Endothelial cell of umbilical vein (primary cell): ENCODE results near the gene UBXN1. TPM values are rescaled to one million over a fixed set of nuclear protein-coding genes. Genes with fewer than 3 reads are reported as not detected.
"Not testable (repeated sequence)": the region's sequence is repeated elsewhere in the genome, so short reads cannot be mapped to it uniquely, and the experiment has no call there.

Source experiments
- BruUV-seq: library from RNA; stranded (reverse); fragments of 400-500 nt; replicated peaks from 2 replicates; lab custom pipeline; 2021; lab: Mats Ljungman, UMichigan
- CTCF ChIA-PET: fragments of 300-600, 350-600 bp; sonication (Branson Sonifier 250); formaldehyde crosslinking; loops from one replicate; lab custom pipeline; 2021; ENCODE audit warnings: antibody characterized with exemption, inconsistent platforms; lab: Charles Lee
- POLR2A ChIA-PET: fragments of 300-600, 350-600 bp; sonication (Branson Sonifier 250); formaldehyde crosslinking; loops from one replicate; lab custom pipeline; 2021; ENCODE audit warnings: antibody characterized with exemption, inconsistent platforms; lab: Charles Lee
- DNase-seq: peaks from one replicate; pipeline ENCODE4 v3.0.0-alpha.2; 2011; ENCODE audit warnings: low read depth, low spot score
- FAIRE-seq: peaks from 2 replicates; lab custom pipeline; 2011; peaks lifted over from hg19 to GRCh38; lab: Jason Lieb, UNC
- H2AFZ ChIP-seq: 2 replicates; pipeline ENCODE4 v1.6.0; 2012; ENCODE audit warnings: low read depth, low read length, control low read depth, inconsistent platforms
- H3K27ac ChIP-seq: 2 replicates; pipeline ENCODE4 v1.5.1; 2011; ENCODE audit warnings: low read depth, mild to moderate bottlenecking, control low read depth, low read length, moderate library complexity; ENCODE audit not compliant: insufficient read depth
- H3K27me3 ChIP-seq, 2 experiments: 2 replicates each; pipeline versions ENCODE4 v1.6.0 to v1.6.1; 2011; ENCODE audit warnings: low read length in 2 of 2, mixed read lengths in 1 of 2; ENCODE audit not compliant: control insufficient read depth in 2 of 2, insufficient read depth in 2 of 2
- H3K36me3 ChIP-seq, 2 experiments: 2 replicates in 1 of 2; 3 replicates in 1 of 2; pipeline ENCODE4 v1.5.1; 2011; ENCODE audit warnings: low read length in 2 of 2, mild to moderate bottlenecking in 1 of 2, moderate library complexity in 1 of 2; ENCODE audit not compliant: control insufficient read depth in 2 of 2, insufficient read depth in 2 of 2; ENCODE audit errors: extremely low read depth in 1 of 2
- H3K4me1 ChIP-seq: 3 replicates; pipeline ENCODE4 v1.5.1; 2011; ENCODE audit warnings: mild to moderate bottlenecking, low read length; ENCODE audit not compliant: control insufficient read depth, insufficient read depth; ENCODE audit errors: extremely low read depth
- H3K4me2 ChIP-seq: 2 replicates; pipeline ENCODE4 v1.6.1; 2011; ENCODE audit warnings: low read length, control low read depth, mixed read lengths; ENCODE audit not compliant: insufficient read depth
- H3K4me3 ChIP-seq, 3 experiments: fragments of 200-600 bp in 1 of 3; sonication (generic), shearing (Covaris generic) in 1 of 3; replicated peaks in 1 of 3; 2 replicates each; pipeline ENCODE4 v1.5.1; 2011 to 2016; ENCODE audit warnings: control low read depth in 3 of 3, low read length in 3 of 3, mild to moderate bottlenecking in 2 of 3, inconsistent platforms in 1 of 3, low read depth in 1 of 3, moderate library complexity in 1 of 3; ENCODE audit not compliant: insufficient read depth in 1 of 3
- H3K79me2 ChIP-seq: 2 replicates; pipeline ENCODE4 v1.6.0; 2012; ENCODE audit warnings: low read length, inconsistent platforms; ENCODE audit not compliant: control insufficient read depth, insufficient read depth
- H3K9ac ChIP-seq: replicated peaks from 2 replicates; pipeline ENCODE3; 2011; ENCODE audit warnings: low read length, control low read depth; ENCODE audit not compliant: insufficient read depth; ENCODE audit errors: extremely low read depth
- H3K9me1 ChIP-seq: replicated peaks from 3 replicates; pipeline ENCODE4 v1.6.0; 2011; ENCODE audit warnings: mild to moderate bottlenecking, low read length; ENCODE audit not compliant: control insufficient read depth, insufficient read depth; ENCODE audit errors: extremely low read depth
- H3K9me3 ChIP-seq: replicated peaks from 2 replicates; pipeline ENCODE4 v1.5.1; 2012; ENCODE audit warnings: low read length, inconsistent platforms; ENCODE audit not compliant: control insufficient read depth, insufficient read depth
- H4K20me1 ChIP-seq: replicated peaks from 2 replicates; pipeline ENCODE3; 2011; ENCODE audit warnings: mild to moderate bottlenecking, low read length; ENCODE audit not compliant: control insufficient read depth, insufficient read depth; ENCODE audit errors: extremely low read depth
- GATA2 ChIP-seq: IDR thresholded peaks from 2 replicates; pipeline ENCODE4 v1.7.0; 2011; ENCODE audit warnings: low read depth, mild to moderate bottlenecking, moderate library complexity, mixed read lengths, low read length; ENCODE audit not compliant: insufficient read length, insufficient read depth
- dilution Hi-C: fragments of 300-500 bp; cut with MboI; formaldehyde crosslinking; loops from one replicate; pipeline ENCODE4 v1.15.0; 2019; ENCODE audit warnings: low sequenced_read_pairs; ENCODE audit not compliant: extremely low pct_ligation_motif_present
- intact Hi-C: fragments of 100-400 bp; cut with micrococcal nuclease; formaldehyde crosslinking; loops from one replicate; pipeline ENCODE4 v1.10.0; 2022
- polyA plus RNA-seq, 4 experiments: library from polyadenylated mRNA; depleted of rRNA in 3 of 4; stranded (reverse) in 3 of 4; unstranded in 1 of 4; fragments of >200 nt; gene quantifications; 2 replicates each; pipeline versions ENCODE4 v1.2.1 to v1.2.3, GENCODE V29; 2011 to 2012; ENCODE audit warnings: missing spikeins in 1 of 4
- total RNA-seq: library from RNA; stranded (reverse); gene quantifications from 2 replicates; pipeline ENCODE4 v1.2.3, GENCODE V29; 2021
- TF ChIP-seq, protein P1 (sequence below), 2 donors: IDR thresholded peaks; 1 replicate in 1 of 2; 2 replicates in 1 of 2; pipeline ENCODE4 v1.5.1; 2011; ENCODE audit warnings: low read length in 2 of 2, mild to moderate bottlenecking in 2 of 2, moderate library complexity in 2 of 2, control low read depth in 1 of 2, inconsistent platforms in 1 of 2, low read depth in 1 of 2; ENCODE audit not compliant: insufficient read depth in 1 of 2; ENCODE audit errors: extremely low read depth in 1 of 2

The UBXN1 gene
- total and polyA plus RNA-seq, 2 donors (not counting 3 experiments of a cell fraction or from before 2014, with no cell fraction given) = 113 to 114 TPM

DNA sequence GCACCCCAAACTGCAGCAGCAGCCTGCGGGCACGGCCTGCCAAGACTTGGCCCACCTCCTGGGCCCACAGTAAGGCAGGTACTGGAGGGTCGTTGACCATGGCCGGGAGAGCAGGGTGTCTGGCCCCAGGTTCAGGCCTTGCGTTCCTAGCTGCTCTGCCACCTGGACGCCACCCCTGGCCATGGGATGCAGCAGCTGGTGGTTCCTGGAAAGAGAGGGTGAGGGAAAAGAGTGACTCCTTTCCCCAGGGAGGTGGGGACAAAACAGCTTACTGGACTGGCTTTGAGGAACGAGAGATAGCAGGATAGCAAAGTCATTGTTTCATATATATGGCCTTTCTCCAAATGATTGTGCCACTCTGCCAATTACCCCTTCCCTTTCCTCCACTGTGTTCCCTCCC is 26.5 kb upstream of the UBXN1 start:
- Histone ChIP-seq H3K4me3 (peak overlapping the region; percentile 13 to 81 (median 41)), H3K9me3 (no peaks in the 10 kb centered on the region), H2AFZ (peak overlapping the region; percentile 65), H4K20me1 (no peaks in the 10 kb centered on the region), H3K9me1 (no peaks in the 10 kb centered on the region), H3K79me2 (no peaks in the 10 kb centered on the region), H3K9ac (peak overlapping the region; percentile 65), H3K27ac (peak overlapping the region; percentile 37), H3K36me3 (no peaks in the 10 kb centered on the region), H3K27me3 (no peaks in the 10 kb centered on the region), H3K4me2 (peak overlapping the region; percentile 81), H3K4me1 (peaks cover 25% of the 10 kb centered on the region)
- intact Hi-C loops (loop anchor here (5.0 kb wide), 2 partner anchors 38 to 53 kb away; partner anchors contain the start of genes C11orf98, CSKMT and INTS5), dilution Hi-C loops (no loop called here)
- BruUV-seq = no TSS peak
- POLR2A ChIA-PET = interaction anchor here (1.5 kb wide), 1 partner anchor 40 kb away, joined by 19 read pairs; the partner anchor contains the start of genes C11orf98 and CSKMT
- DNase-seq (no peak), FAIRE-seq (peak; percentile 76)
- TF ChIP-seq, protein P1, sequence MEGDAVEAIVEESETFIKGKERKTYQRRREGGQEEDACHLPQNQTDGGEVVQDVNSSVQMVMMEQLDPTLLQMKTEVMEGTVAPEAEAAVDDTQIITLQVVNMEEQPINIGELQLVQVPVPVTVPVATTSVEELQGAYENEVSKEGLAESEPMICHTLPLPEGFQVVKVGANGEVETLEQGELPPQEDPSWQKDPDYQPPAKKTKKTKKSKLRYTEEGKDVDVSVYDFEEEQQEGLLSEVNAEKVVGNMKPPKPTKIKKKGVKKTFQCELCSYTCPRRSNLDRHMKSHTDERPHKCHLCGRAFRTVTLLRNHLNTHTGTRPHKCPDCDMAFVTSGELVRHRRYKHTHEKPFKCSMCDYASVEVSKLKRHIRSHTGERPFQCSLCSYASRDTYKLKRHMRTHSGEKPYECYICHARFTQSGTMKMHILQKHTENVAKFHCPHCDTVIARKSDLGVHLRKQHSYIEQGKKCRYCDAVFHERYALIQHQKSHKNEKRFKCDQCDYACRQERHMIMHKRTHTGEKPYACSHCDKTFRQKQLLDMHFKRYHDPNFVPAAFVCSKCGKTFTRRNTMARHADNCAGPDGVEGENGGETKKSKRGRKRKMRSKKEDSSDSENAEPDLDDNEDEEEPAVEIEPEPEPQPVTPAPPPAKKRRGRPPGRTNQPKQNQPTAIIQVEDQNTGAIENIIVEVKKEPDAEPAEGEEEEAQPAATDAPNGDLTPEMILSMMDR (IDR thresholded peaks at IDR 0.05; ENCODE audit: extremely low read depth in 1 of 2, insufficient read depth in 1 of 2, low read depth in 1 of 2, low read length in 2 of 2) = peak in 1 of 2 donors; percentile 17
- TF ChIP-seq GATA2 = no peak
- CTCF ChIA-PET = interaction anchor here (0.9 to 2.5 kb wide), 6 partner anchors 9 to 162 kb away, joined by 3 to 14 read pairs (median 6); partner anchors contain the start of gene HNRNPUL2

DNA sequence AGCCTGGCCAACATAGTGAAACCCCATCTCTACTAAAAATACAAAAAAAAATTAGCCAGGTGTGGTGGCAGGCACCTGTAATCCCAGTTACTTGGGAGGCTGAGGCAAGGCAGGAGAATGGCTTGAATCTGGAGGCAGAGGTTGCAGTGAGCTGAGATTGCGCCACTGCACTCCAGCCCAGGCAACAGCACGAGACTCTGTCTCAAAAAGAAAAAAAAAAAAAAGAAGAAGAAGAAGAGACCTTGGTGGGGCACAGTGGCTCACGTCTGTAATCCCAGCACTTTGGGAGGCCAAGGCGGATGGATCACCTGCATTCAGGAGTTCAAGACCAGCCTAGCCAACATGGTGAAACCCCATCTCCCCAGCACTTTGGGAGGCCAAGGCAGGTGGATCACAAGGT is 25.0 kb upstream of the UBXN1 start:
- BruUV-seq, H3K4me3 ChIP-seq, POLR2A ChIA-PET, H4K20me1 ChIP-seq, intact Hi-C loops, H3K79me2 ChIP-seq, H3K36me3 ChIP-seq, H3K27ac ChIP-seq, H3K9ac ChIP-seq, H3K27me3 ChIP-seq, H3K9me1 ChIP-seq, DNase-seq, H3K4me2 ChIP-seq, H2AFZ ChIP-seq, H3K9me3 ChIP-seq, FAIRE-seq, dilution Hi-C loops: not testable (repeated sequence)
- CTCF ChIA-PET = interaction anchor here (2.5 kb wide), 1 partner anchor 23 kb away, joined by 8 read pairs; no protein-coding TSS in a partner anchor
- H3K4me1 ChIP-seq = peaks cover 17% of the 10 kb centered on the region
